A549 (cell line): Measurements from ENCODE around the gene EEFSEC.

Experiments
- CTCF ChIP-seq: fragments of >200 bp; sonication (Bioruptor Twin); formaldehyde crosslinking; IDR thresholded peaks from 3 replicates; pipeline ENCODE4 v1.5.1; 2016
- EP300 ChIP-seq, 2 experiments: fragments of >200 bp; sonication (Bioruptor Twin); formaldehyde crosslinking; IDR thresholded peaks; 2 replicates in 1 of 2; 3 replicates in 1 of 2; pipeline ENCODE4 v1.6.1; 2016 to 2017
- GATA3 ChIP-seq: IDR thresholded peaks from 2 replicates; pipeline ENCODE4 v1.6.1; 2012; ENCODE audit warnings: borderline replicate concordance
- POLR2A ChIP-seq: IDR thresholded peaks from 2 replicates; pipeline ENCODE4 v1.6.1; 2012; ENCODE audit warnings: mild to moderate bottlenecking, low read length
- RCOR1 ChIP-seq: fragments of 150-350 bp; IDR thresholded peaks from 2 replicates; pipeline ENCODE4 v1.6.1; 2014; ENCODE audit warnings: antibody characterized with exemption, low read length, low read depth
- REST ChIP-seq: fragments of 200-600 bp; sonication (generic); IDR thresholded peaks from 2 replicates; pipeline ENCODE4 v1.6.1; 2016; ENCODE audit warnings: antibody characterized with exemption, mild to moderate bottlenecking, moderate library complexity

GRCh38 chr3:128262457-128262856 lies 109.2 kb downstream of the EEFSEC start:
- TF ChIP-seq REST: no peak
- TF ChIP-seq CTCF: no peak
- TF ChIP-seq EP300 (IDR thresholded peaks at IDR 0.05): no peak
- no peak for TF ChIP-seq POLR2A
- TF ChIP-seq RCOR1: no peak
- TF ChIP-seq GATA3: no peak
